GM18870 (cell line): ENCODE results near the gene MARVELD3.

ENCODE experiments used
- ATAC-seq: cut with Tn5 transposase; IDR thresholded peaks from one replicate; pipeline ENCODE4 v1.9.1; 2021; ENCODE audit warnings: moderate library complexity; ENCODE audit not compliant: unreplicated experiment

MARVELD3 gene

GRCh38 chr16:71618429-71618828 is 7.6 kb upstream of the MARVELD3 start:
- no peak for ATAC-seq

GRCh38 chr16:71622088-71622487 is 3.9 kb upstream of the MARVELD3 start:
- no peak for ATAC-seq

- ATAC-seq: no peak
Observed at GRCh38 chr16:71623597-71623996, 2.4 kb upstream of the MARVELD3 start.

GRCh38 chr16:71625113-71625850 is 702 bp upstream of the MARVELD3 start:
- no peak for ATAC-seq

- ATAC-seq: no peak
Observed at GRCh38 chr16:71626858-71627213, 852 bp downstream of the MARVELD3 start.

- no peak for ATAC-seq
Observed at GRCh38 chr16:71627731-71628181, 1.8 kb downstream of the MARVELD3 start.

- ATAC-seq: no peak
Observed at GRCh38 chr16:71628810-71629209, 2.8 kb downstream of the MARVELD3 start.

- ATAC-seq: no peak
Observed at GRCh38 chr16:71629278-71630016, 3.5 kb downstream of the MARVELD3 start.

- ATAC-seq: no peak
Observed at GRCh38 chr16:71630808-71631207, 4.8 kb downstream of the MARVELD3 start.

GRCh38 chr16:71631776-71632175 is 5.8 kb downstream of the MARVELD3 start:
- ATAC-seq: no peak

- no peak for ATAC-seq
Observed at GRCh38 chr16:71635632-71636031, 9.6 kb downstream of the MARVELD3 start.

- ATAC-seq: no peak
Observed at GRCh38 chr16:71637398-71637797, 11.4 kb downstream of the MARVELD3 start.

- ATAC-seq: no peak
Observed at GRCh38 chr16:71645450-71645849, 19.5 kb downstream of the MARVELD3 start.

- no peak for ATAC-seq
Observed at GRCh38 chr16:71647391-71647790, 21.4 kb downstream of the MARVELD3 start.

GRCh38 chr16:71648162-71648561 is 22.2 kb downstream of the MARVELD3 start:
- no peak for ATAC-seq

GRCh38 chr16:71648921-71649320 is 22.9 kb downstream of the MARVELD3 start:
- no peak for ATAC-seq

- ATAC-seq: no peak
Observed at GRCh38 chr16:71649704-71650103, 23.7 kb downstream of the MARVELD3 start.

GRCh38 chr16:71658771-71659170 is 32.8 kb downstream of the MARVELD3 start:
- ATAC-seq: no peak

GRCh38 chr16:71659471-71659870 is 33.5 kb downstream of the MARVELD3 start:
- ATAC-seq: no peak

GRCh38 chr16:71666264-71666663 is 40.3 kb downstream of the MARVELD3 start:
- ATAC-seq: no peak

GRCh38 chr16:71666928-71667707 is 41.1 kb downstream of the MARVELD3 start:
- ATAC-seq: no peak
